Vagina (tissue), 2 donors: Measurements from ENCODE around the gene GBA3. TPM values are rescaled to one million over a fixed set of nuclear protein-coding genes. Genes with fewer than 3 reads are reported as not detected.

Experiments used
- DNase-seq, 2 donors: peaks; one replicate each; pipeline ENCODE4 v3.0.0-alpha.2; 2017; ENCODE audit errors: extremely low spot score in 2 of 2
- H3K27ac ChIP-seq: fragments of 200-600 bp; sonication (generic); one replicate; pipeline ENCODE4 v1.5.1; 2019
- H3K27me3 ChIP-seq: fragments of 200-600 bp; sonication (generic); one replicate; pipeline ENCODE4 v1.5.1; 2019
- H3K36me3 ChIP-seq, 2 donors: fragments of 200-600 bp; sonication (generic); one replicate each; pipeline ENCODE4 v1.5.1; 2017 to 2019
- H3K4me1 ChIP-seq: fragments of 200-600 bp; sonication (generic); one replicate; pipeline ENCODE4 v1.5.1; 2019
- H3K4me3 ChIP-seq, 2 donors: fragments of 200-600 bp; sonication (generic); 1 replicate in 1 of 2; 2 replicates in 1 of 2; pipeline ENCODE4 v1.5.1; 2016 to 2019
- H3K9me3 ChIP-seq: fragments of 200-600 bp; sonication (generic); one replicate; pipeline ENCODE4 v1.5.1; 2019
- POLR2A ChIP-seq, 2 donors: fragments of 450-650 bp; IDR thresholded peaks; one replicate each; pipeline ENCODE4 v1.6.1; 2017; ENCODE audit warnings: antibody characterized with exemption in 2 of 2, mild to moderate bottlenecking in 2 of 2, moderate library complexity in 2 of 2
- POLR2AphosphoS5 ChIP-seq, 2 donors: sonication (generic); formaldehyde crosslinking; IDR thresholded peaks; one replicate each; pipeline ENCODE4 v1.9.0; 2017; ENCODE audit warnings: antibody characterized with exemption in 2 of 2, mild to moderate bottlenecking in 2 of 2, low read depth in 1 of 2; ENCODE audit not compliant: insufficient read depth in 1 of 2
- intact Hi-C: fragments of 100-400 bp; cut with DNase I; formaldehyde crosslinking; loops from one replicate; pipeline ENCODE4 v1.15.1; 2023
- total RNA-seq: library from RNA; depleted of rRNA; stranded (reverse); fragments of >200 nt; gene quantifications from one replicate; pipeline ENCODE4 v1.2.3, GENCODE V29; 2016
- TF ChIP-seq, protein P1 (sequence below), 3 experiments: fragments of 450-650 bp in 2 of 3; fragments of 200-600 bp in 1 of 3; sonication (generic) in 1 of 3; IDR thresholded peaks; one replicate each; pipeline ENCODE4 v1.5.1; 2017 to 2019; ENCODE audit warnings: antibody characterized with exemption in 3 of 3, mild to moderate bottlenecking in 2 of 3, moderate library complexity in 2 of 3

Gene GBA3
- total RNA-seq, 1 donor from 2014 or later = not detected

DNA sequence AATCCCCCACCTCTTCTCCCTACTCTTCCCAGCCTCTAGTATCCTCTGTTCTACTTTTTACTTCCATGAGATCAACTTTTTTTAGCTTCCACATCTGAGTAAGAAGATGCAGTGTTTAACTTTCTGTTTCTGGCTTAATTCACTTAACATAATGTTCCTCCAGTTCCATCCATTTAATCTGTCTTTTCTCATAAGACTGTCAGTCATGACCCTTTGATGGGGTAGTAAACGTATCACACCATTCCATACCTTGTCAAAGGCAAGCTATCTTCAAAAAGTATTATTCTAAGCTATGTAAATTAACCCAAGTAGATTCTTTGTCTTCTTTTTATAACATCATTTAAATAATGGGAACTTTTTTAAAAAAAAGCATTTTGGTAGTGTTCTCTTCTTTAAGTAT is 15.0 kb upstream of the GBA3 start:
- H3K4me3 ChIP-seq = no peak overlapping the region
- H3K27me3 ChIP-seq = no peaks in the 10 kb centered on the region
- no peak overlapping the region for H3K27ac ChIP-seq
- H3K36me3 ChIP-seq = no peaks in the 10 kb centered on the region
- intact Hi-C loops = no loop called here
- peaks cover 7% of the 10 kb centered on the region for H3K4me1 ChIP-seq
- no peak for TF ChIP-seq POLR2A (IDR thresholded peaks at IDR 0.05)
- TF ChIP-seq POLR2AphosphoS5 (IDR thresholded peaks at IDR 0.05; ENCODE audit: insufficient read depth in 1 of 2, low read depth in 1 of 2) = no peak
- TF ChIP-seq, protein P1, sequence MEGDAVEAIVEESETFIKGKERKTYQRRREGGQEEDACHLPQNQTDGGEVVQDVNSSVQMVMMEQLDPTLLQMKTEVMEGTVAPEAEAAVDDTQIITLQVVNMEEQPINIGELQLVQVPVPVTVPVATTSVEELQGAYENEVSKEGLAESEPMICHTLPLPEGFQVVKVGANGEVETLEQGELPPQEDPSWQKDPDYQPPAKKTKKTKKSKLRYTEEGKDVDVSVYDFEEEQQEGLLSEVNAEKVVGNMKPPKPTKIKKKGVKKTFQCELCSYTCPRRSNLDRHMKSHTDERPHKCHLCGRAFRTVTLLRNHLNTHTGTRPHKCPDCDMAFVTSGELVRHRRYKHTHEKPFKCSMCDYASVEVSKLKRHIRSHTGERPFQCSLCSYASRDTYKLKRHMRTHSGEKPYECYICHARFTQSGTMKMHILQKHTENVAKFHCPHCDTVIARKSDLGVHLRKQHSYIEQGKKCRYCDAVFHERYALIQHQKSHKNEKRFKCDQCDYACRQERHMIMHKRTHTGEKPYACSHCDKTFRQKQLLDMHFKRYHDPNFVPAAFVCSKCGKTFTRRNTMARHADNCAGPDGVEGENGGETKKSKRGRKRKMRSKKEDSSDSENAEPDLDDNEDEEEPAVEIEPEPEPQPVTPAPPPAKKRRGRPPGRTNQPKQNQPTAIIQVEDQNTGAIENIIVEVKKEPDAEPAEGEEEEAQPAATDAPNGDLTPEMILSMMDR (IDR thresholded peaks at IDR 0.05) = no peak
- no peaks in the 10 kb centered on the region for H3K9me3 ChIP-seq
- DNase-seq = no peak

DNA sequence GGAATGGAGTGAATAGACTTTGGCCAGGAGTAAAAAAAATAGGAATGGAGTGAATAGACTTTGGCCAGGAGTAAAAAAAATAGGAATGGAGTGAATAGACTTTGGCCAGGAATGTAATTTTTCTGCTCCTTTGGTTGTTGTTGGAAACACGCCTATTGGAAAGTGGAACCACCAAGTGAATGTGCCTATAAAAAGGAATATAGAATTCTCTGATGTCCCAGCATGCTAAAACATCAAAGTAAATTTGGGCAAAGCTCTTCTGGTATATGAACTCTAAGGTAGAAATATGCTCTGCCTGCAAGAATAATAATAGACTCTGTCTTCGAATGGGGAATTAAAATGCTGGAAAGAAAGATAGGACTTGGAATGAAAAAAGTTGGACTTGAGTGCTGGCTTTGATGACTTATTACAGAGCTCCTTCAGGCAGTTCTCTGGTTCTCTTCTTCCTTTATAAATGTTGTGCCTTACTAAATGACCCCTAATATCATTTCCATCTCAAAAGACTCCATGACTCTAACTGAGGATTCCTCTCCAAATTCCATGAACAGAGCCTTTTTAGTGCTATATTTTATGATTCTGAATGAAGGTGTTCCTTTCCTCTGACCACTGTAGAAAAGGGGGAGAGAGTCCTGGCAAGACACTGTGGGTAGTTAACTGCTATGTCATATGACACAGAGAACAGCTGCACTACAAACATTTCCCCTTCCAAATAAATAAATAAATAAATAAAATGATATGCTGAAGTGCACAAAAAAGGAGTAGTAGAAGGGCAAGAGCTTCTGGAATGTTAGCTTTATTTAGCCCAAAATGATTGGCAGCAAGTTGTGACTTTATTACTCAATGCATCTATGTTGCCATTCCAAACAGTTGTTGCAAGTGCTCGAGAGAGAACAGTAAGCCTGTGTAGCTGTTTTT is 13.5 kb upstream of the GBA3 start:
- TF ChIP-seq, protein P1 (IDR thresholded peaks at IDR 0.05) = no peak
- TF ChIP-seq POLR2AphosphoS5 (IDR thresholded peaks at IDR 0.05; ENCODE audit: insufficient read depth in 1 of 2, low read depth in 1 of 2) (no peak), POLR2A (IDR thresholded peaks at IDR 0.05) (no peak)
- Histone ChIP-seq H3K9me3 (no peaks in the 10 kb centered on the region), H3K4me1 (peaks cover 7% of the 10 kb centered on the region), H3K4me3 (no peak overlapping the region), H3K36me3 (no peaks in the 10 kb centered on the region), H3K27me3 (no peaks in the 10 kb centered on the region), H3K27ac (no peak overlapping the region)
- DNase-seq = no peak
- intact Hi-C loops = no loop called here

DNA sequence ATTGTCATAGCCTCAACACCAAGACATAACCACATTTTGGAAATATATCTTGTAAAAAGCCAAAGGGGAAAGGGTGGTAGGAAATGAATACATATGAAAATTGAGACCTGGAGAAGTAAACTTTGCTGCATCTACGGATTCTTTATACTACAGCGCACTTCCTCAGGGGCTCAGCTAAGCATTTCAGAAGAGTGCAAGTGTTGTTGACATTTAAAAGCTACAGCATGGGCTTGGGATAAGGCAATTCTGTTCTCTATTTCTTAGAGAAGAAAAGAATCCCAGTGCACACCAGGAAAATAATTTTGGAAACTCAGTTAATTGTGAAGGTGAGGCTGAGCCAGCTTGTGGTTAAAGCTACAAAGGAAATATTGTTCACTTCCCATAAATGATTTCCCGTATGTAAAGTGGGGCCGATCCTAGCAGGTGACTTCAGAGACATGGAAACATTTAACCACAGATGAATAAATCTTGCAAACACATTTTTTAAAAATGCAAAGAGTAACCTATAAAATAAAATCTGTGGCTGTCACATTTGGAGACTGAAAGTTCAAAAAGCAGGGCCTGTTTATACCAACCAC is 12.6 kb upstream of the GBA3 start:
- H3K4me1 ChIP-seq = peaks cover 7% of the 10 kb centered on the region
- intact Hi-C loops = no loop called here
- H3K27ac ChIP-seq = no peak overlapping the region
- no peaks in the 10 kb centered on the region for H3K36me3 ChIP-seq
- DNase-seq = no peak
- no peak overlapping the region for H3K4me3 ChIP-seq
- H3K27me3 ChIP-seq = no peaks in the 10 kb centered on the region
- no peaks in the 10 kb centered on the region for H3K9me3 ChIP-seq
- TF ChIP-seq, protein P1 (IDR thresholded peaks at IDR 0.05) = no peak
- TF ChIP-seq POLR2AphosphoS5 (IDR thresholded peaks at IDR 0.05; ENCODE audit: insufficient read depth in 1 of 2, low read depth in 1 of 2) (no peak), POLR2A (IDR thresholded peaks at IDR 0.05) (no peak)

DNA sequence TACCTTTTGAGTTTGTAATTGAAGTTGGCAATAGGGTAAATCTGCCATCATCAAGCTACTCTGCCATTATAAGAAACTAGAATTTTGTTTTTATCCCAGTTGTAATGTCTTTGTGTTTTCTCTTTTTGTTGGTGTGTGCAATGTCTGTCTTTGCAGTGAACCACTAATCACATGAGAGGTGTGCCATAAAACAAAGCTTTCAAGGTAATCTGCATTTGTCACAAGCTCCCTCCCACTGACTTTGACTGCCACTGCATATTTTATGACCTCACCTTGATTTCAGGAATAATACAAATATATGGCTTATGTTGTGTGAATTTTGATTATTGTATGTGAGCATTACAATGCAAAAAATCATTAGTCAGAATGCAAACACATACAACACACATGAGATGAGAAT is 9.0 kb upstream of the GBA3 start:
- Histone ChIP-seq H3K4me1 (peaks cover 7% of the 10 kb centered on the region), H3K36me3 (no peaks in the 10 kb centered on the region), H3K27me3 (no peaks in the 10 kb centered on the region), H3K9me3 (no peaks in the 10 kb centered on the region), H3K27ac (no peak overlapping the region), H3K4me3 (no peak overlapping the region)
- intact Hi-C loops = loop anchor here (1.0 kb wide), 1 partner anchor 20 kb away; no protein-coding TSS in a partner anchor
- TF ChIP-seq POLR2A (IDR thresholded peaks at IDR 0.05) (no peak), POLR2AphosphoS5 (IDR thresholded peaks at IDR 0.05; ENCODE audit: insufficient read depth in 1 of 2, low read depth in 1 of 2) (no peak)
- TF ChIP-seq, protein P1 (IDR thresholded peaks at IDR 0.05) = no peak
- DNase-seq = no peak

DNA sequence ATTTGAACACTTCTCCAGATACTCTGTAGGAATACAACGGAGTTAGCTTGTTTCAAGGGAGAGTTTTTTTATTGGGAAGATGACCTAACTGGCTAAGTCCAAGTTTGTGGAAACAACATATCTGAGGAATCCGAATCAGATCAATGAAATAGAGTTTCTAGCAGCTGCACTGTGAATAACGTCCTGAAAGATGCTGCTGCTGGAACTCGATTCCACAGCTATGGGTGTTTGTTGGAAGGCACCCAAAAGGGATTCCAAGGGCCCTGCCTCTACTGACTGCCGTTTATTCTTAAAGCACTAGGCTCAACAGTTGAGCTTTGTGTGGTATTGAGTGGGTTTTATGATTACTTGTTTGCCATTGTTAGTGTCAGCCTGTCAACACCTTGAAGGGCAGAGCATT is 6.6 kb upstream of the GBA3 start:
- DNase-seq = no peak

More for the DNA sequence above, 6.6 kb upstream of the GBA3 start:
- intact Hi-C loops = no loop called here
- Histone ChIP-seq H3K9me3 (no peaks in the 10 kb centered on the region), H3K4me1 (no peaks in the 10 kb centered on the region), H3K36me3 (no peaks in the 10 kb centered on the region), H3K4me3 (no peak overlapping the region), H3K27me3 (no peaks in the 10 kb centered on the region), H3K27ac (no peak overlapping the region)
- TF ChIP-seq, protein P1 (IDR thresholded peaks at IDR 0.05) = no peak
- TF ChIP-seq POLR2A (IDR thresholded peaks at IDR 0.05) = no peak
- no peak for TF ChIP-seq POLR2AphosphoS5 (IDR thresholded peaks at IDR 0.05; ENCODE audit: insufficient read depth in 1 of 2, low read depth in 1 of 2)
